Stimulated activated CD8-positive, alpha-beta memory T cell treated with anti-CD3 and anti-CD28 coated beads, Interleukin-4, amount 100 ng/mL, for 1 hour (primary cell): Measurements from ENCODE around the gene USP48.
"Not testable (repeated sequence)": the region's sequence is repeated elsewhere in the genome, so short reads cannot be mapped to it uniquely, and the experiment has no call there.

Source experiments
- DNase-seq, 2 donors: peaks; one replicate each; pipeline ENCODE4 v3.0.0-alpha.2; 2020; ENCODE audit warnings: low read depth in 2 of 2, low spot score in 1 of 2

USP48 gene, protein sequence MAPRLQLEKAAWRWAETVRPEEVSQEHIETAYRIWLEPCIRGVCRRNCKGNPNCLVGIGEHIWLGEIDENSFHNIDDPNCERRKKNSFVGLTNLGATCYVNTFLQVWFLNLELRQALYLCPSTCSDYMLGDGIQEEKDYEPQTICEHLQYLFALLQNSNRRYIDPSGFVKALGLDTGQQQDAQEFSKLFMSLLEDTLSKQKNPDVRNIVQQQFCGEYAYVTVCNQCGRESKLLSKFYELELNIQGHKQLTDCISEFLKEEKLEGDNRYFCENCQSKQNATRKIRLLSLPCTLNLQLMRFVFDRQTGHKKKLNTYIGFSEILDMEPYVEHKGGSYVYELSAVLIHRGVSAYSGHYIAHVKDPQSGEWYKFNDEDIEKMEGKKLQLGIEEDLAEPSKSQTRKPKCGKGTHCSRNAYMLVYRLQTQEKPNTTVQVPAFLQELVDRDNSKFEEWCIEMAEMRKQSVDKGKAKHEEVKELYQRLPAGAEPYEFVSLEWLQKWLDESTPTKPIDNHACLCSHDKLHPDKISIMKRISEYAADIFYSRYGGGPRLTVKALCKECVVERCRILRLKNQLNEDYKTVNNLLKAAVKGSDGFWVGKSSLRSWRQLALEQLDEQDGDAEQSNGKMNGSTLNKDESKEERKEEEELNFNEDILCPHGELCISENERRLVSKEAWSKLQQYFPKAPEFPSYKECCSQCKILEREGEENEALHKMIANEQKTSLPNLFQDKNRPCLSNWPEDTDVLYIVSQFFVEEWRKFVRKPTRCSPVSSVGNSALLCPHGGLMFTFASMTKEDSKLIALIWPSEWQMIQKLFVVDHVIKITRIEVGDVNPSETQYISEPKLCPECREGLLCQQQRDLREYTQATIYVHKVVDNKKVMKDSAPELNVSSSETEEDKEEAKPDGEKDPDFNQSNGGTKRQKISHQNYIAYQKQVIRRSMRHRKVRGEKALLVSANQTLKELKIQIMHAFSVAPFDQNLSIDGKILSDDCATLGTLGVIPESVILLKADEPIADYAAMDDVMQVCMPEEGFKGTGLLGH

DNA sequence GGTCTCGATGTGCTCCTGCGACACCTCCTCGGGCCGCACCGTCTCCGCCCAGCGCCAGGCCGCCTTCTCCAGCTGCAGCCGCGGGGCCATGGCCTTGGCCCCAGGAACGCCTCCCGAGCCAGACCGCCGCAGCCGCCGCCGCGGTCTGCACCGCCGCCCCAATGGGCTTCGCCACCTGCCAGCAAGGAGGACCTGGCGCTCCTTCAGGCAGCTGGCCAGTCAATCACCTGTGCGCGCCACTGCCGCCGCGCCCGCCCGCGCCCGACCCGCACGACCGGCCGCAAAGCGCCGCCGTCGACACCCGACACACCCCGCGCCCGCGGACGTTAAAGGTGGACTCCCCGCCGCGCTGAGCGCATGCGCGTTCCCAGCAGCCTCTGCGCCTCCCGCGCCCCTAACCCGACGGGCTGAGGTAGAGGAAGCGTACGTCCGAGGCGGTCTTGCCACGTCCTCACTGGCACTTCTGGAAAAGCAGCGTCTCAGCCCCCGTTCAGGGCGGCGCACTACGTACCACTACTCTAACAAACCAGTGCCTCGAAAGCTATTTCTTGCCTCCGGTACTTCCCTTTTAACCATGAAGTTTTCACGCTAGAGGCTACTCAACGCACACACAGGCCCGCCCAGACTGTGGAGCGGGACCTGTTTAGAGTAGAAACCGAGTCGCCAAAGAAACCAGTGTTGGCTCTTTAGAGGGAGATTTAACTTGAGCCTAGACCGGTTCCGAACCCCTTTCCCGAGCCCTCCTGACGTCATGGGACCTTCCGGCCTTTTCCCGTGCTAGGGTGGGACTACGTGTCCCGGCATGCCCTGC lies at the start of gene USP48:
TSS of gene USP48 (minus strand) at position 282 of the 811 bp plus-strand sequence. CDS start at position 90, 192 bp downstream.
- peak; percentile 91 to 93 for DNase-seq

DNA sequence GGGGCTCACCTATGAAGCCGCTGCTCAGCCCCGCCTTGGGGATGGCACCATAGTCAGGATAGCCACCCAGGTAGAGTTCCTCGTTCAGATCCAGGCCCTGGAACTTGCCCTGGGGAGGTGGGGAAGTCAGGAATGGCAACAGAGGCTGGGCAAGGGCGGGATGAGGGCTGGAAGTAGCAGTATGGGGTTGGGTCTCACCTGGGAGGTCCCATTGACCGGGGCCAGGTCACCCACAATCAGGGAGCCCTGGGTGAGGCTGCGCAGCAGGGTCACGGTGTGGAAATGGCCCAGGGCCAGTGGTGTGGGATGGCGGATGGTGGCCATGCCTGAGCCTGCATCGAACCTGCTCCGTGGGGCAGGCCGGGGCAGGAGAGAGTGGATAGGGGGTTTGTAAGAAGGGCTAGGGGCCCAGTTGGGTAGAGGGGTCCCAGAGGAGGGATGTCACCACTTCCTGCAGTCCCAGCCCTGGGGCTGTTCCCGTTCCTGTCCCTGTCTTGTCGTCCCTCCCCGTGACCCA lies 48.6 kb upstream of the USP48 start:
- DNase-seq, result no peak

DNA sequence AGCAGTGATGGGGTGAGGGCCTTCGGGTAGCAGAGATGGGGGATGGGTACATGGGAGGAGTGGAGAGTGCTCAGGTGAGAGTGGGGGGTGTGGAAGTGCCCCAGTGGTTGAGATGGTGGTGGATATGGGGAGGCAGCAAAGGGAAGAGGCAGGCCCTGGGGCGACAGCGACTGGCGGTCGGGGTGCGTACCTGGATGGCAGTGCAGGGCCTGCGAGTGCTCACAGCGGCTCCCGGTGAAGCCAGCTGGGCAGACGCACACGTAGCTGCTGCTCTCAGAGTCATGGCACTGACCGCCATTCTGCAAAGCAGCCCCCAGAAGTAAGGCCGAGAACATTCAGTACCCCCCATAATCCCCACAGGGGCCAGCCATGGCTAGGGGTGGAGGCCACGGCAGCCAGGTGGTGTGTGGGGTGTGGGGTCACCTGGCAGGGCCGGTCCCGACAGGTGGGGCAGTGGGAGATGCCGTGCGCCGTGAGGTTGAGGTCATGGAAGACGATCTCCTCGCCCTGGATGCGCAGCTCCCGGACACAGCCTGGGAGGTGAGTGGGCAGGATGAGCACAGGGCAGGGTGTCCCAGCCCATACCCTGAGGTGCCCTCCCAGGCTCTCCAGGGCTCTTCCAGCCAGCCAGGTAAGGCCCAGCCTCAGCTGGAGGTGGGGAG lies 48.0 kb upstream of the USP48 start:
- DNase-seq, result no peak

DNA sequence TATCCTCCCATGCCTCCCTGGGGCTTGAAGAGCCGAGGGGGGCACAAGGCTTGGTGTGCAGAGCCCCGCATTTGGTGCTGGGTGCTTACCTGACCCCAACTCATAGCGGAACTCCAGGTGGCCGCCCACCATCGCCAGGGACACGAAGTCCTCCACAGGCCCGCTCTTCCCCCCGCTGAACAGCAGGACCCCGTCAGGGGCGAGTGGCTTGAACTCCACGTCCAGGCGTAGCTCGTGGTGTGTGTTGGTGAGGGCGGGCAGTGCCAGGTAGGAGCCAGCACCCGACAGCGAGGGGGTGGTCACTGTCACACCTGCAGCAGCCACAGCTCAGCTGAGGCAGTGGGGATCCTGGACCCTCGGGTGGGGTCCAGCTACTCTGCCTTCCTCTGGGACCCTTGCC lies 46.3 kb upstream of the USP48 start:
- DNase-seq, result no peak

GRCh38 chr1:21828506-21829210 lies 45.7 kb upstream of the USP48 start:
- no peak for DNase-seq

DNA sequence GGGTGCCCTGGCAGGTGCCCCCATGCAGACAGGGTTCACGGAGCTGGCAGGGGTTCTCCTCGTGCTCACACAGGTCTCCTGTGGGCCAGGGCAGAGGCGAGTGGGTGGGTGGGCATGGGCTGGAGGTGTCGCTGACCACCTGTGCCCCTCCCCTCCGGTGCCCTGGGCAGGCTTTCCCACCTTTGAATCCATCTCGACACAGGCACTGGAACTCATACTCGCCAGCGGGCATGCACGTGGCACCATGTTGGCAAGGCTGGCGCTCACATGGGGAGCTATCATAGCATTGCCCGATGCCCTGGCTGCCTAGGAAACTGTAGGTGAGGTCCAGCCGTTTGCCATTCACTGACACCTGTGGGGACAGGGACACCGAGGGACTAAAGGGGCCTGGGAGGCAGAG lies 45.1 kb upstream of the USP48 start:
- no peak for DNase-seq

GRCh38 chr1:21827141-21827679 lies 44.3 kb upstream of the USP48 start:
- DNase-seq, result no peak

DNA sequence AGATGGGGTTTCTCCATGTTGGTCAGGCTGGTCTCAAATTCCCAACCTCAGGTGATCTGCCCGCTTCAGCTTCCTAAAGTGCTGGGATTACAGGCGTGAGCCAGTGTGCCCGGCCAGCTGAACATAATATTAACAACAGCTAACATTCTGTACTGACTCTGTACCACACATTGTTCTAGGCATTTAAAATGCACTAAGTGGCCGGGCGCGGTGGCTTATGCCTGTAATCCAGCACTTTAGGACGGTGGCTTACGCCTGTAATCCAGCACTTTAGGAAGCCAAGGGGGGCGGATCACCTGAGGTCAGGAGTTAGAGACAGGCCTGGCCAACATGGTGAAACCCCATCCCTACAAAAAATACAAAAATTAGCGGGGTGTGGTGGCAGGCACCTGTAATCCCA lies 43.7 kb upstream of the USP48 start:
- DNase-seq, result not testable (repeated sequence)

DNA sequence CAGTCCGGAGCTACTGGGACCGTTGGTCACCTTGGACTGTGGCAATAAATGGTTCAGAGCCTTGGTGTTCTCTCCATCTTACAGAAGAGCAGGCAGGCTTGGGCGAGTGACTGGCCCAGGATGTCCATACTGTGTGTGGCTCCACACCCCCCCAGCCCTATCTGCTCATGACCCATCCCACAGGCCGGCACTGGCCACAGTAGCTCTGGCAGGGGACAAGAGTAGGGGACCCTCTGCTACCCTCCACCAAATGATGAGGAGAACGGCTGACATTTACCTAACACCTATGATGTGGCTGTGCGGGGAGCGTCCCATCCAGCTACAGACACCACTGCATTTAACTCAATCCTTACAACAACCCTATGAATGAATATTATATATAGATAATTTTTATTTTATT lies 42.4 kb upstream of the USP48 start:
- no peak for DNase-seq

DNA sequence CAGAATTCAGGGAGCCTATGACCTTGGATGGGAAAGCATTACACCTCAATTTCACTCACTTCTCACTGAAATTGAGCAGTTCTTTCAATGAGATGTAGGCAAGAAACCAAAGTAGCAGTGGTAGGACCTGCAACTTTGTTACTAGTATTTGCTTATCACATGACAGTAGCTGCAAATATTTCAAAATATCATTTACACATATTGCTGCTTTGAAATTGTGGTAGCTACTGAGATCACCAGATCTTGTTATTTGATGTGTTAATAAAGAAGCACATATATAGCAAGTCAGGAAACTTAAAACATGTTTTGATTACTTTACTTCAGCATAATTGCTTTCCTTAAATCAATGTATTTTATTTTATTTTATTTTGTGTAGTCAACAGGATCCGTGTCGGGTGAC lies 42.0 kb upstream of the USP48 start:
- DNase-seq, result no peak

DNA sequence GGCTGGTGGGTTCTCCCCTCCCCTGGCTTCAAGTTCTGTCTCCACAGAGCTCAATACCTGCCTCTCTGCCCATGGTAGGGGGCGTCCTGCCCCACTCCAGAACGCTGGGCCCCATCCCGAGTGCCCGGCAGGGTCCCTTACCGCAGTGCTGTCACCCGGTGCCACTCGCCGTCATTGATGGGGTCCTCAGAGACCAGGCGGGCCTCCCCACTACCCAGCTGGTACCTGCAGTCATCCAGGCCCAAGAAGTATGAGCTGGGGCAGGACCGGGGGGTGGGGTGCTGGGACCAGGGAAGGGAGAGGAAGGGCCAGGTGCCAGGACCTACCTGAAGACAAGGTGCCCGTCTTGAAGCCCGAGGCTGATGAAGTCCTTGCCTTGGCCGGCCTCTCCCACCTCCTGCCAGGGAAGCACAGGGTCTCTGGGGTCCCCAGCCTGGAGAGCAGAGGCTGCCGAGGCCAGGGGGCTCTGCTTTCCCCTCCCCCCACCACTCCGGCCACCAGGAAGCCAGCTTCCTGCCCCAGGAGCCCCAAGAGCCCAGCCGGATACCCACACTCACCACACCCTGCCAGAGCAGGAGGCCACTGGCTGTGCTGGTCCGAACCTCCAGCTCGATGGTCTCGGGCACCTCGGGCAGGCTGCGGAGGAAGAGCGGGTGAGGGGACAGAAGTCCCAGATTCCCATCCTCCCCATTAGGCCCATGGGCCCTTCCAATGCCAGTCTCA lies 41.2 kb upstream of the USP48 start:
- DNase-seq, result no peak

GRCh38 chr1:21823206-21823979 lies 40.4 kb upstream of the USP48 start:
- DNase-seq, result no peak

DNA sequence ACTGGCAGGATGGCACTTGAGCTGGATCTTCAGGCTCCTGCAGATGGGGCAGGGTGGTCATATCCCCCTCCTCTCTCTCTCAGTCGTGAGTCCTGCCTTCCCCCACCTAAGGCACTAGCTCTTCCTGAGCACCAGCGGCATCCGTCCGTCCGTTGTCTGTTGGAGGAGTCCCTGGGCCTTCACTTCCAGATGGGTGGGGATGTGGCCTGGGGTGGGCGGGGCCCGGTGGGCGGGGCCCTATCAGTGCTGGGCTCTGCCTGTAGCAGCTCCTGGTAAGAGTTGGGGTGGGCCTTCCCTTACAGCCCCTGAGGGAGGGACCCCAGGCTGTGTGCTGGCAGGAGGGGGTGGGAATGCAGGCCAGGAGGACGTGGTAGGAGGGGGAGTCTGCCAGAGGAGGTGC lies 39.4 kb upstream of the USP48 start:
- no peak for DNase-seq

DNA sequence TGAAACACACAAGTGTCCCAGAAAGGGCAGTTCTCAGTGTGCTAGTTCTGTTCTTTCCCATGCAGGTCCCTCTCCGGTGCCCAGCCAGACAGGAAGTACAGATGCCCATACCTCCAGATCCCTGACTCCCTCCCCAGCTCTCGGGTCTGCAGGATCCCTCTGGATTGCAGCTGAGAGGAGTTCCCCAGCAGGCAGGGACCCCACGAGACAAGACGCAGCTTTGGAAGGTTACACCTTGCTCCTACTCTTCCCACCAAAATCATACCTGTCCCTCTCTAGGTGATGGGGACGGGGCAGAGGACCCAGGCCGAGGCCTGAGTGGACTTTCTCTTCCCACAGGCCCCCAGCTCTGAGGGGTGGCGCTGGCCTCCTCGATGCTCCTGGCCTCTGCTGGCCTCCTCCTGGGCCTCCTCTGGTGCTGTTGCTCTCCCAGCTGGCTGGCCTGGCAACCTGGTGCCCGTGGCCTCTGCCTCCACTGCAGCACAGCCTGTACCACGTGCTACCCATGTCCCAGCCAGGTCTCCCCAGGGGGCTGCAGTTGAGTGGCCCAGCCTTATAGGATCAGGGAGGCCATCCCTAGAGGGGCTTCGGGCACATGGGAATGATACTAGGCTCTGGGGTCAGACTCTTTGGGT lies 38.6 kb upstream of the USP48 start:
- DNase-seq, result no peak

GRCh38 chr1:21820597-21821232 lies 37.8 kb upstream of the USP48 start:
- no peak for DNase-seq

DNA sequence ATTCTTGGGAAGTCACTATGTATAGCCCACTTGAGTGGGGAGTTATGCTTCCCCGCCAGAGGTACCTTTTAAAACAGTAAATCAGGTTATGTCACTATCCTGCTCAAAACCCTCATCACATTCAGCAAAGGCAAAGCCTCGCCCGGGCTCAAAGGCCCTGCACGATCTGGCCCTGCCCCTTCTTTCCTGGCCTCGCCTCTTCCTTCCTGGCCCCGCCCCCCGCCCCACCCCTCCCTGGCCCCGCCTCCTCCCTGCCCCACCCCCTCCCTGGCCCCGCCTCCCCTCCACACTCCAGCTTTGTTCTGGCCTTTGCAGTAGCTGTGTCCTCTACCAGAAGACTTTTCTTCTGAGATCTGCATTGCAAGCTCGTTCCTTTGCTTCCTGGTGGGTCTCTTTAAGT lies 35.7 kb upstream of the USP48 start:
- DNase-seq, result no peak
